ENCODE data around the gene MAFB.

The MAFB gene

DNA sequence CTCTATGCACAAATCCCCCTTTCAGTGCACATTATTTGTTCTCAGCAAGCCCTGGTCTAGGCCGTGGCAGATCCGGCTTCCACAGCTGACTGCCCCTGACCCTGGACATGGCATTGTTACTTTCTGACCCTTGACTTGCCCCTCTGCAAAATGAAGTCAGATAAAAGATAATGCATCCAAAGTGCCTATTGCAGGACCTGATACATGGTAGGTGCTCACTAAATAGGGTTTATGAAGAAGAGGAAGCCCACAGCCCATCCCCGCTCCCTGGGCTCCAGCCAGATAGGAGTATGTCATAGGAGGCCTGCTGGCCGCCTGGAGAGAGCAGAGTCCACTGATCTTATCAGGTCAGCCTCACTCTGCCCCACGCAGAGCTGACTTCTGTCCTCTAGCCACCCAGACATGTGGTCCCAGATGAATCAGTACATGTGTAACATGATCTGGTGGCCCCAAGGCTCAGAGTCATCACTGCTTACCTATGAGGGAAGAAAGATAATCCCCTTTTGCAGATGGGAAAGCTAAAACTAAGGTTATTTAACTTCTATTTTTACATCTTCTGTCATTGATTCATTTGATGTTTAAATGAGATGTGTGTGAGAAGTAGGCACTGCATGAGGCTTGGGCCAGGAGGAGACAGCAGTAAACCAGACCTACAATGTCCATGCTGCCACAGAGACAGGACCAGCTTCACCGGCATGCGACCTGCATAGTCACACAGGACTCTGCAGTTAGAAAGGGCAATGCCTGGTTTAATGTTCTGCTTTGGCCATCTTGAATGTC, 20.4 kb downstream of the MAFB start:
- TF ChIP-seq, protein P1, sequence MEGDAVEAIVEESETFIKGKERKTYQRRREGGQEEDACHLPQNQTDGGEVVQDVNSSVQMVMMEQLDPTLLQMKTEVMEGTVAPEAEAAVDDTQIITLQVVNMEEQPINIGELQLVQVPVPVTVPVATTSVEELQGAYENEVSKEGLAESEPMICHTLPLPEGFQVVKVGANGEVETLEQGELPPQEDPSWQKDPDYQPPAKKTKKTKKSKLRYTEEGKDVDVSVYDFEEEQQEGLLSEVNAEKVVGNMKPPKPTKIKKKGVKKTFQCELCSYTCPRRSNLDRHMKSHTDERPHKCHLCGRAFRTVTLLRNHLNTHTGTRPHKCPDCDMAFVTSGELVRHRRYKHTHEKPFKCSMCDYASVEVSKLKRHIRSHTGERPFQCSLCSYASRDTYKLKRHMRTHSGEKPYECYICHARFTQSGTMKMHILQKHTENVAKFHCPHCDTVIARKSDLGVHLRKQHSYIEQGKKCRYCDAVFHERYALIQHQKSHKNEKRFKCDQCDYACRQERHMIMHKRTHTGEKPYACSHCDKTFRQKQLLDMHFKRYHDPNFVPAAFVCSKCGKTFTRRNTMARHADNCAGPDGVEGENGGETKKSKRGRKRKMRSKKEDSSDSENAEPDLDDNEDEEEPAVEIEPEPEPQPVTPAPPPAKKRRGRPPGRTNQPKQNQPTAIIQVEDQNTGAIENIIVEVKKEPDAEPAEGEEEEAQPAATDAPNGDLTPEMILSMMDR (IDR thresholded peaks at IDR 0.05; ENCODE audit: insufficient read depth, missing control alignments): no peak
- DNase-seq (ENCODE audit: insufficient read length, low spot score) (no peak), FAIRE-seq (no peak)

DNA sequence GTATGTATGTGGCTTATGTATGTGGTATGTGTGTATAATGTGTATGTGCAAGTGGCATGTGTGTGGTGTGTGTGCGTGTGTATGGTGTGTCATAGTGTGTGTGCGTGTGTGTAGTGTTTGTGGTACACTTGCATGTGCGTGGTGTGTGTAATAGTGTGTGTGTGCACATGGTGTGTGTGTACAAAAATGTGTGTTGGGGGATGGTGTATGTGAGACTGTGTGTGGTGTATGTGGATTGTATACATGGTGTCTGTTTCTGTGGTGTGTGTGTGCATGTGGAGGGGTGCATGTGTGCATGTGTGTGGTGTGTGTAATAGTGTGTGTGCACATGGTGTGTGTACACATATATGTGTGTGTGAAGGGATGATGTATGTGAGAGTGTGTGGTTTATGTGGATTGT, 21.5 kb downstream of the MAFB start:
- DNase-seq (ENCODE audit: insufficient read length, low spot score): no peak
- FAIRE-seq: no peak
- TF ChIP-seq, protein P1 (IDR thresholded peaks at IDR 0.05; ENCODE audit: insufficient read depth, missing control alignments): no peak

DNA sequence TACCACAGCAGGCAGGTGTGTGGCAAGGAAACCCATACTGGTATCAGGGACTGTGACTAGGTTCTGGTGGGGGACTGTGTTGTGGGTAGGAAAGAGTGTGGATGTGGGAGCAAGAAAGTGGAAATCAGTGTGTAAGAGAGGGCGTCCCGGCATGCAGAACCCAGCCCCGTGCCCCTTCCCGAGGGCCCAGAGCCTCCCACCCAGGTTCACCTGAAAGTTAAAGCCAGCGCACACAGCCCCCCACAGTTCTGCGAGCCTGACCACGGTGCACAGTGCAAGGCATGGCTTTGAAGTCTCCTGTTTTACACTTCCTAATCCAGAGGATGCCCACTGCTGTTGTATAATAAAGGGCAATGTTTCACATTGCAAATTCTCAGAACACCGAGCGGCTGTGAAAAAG, 22.7 kb downstream of the MAFB start:
- DNase-seq (ENCODE audit: insufficient read length, low spot score) (no peak), FAIRE-seq (no peak)
- TF ChIP-seq, protein P1 (IDR thresholded peaks at IDR 0.05; ENCODE audit: insufficient read depth, missing control alignments): no peak

DNA sequence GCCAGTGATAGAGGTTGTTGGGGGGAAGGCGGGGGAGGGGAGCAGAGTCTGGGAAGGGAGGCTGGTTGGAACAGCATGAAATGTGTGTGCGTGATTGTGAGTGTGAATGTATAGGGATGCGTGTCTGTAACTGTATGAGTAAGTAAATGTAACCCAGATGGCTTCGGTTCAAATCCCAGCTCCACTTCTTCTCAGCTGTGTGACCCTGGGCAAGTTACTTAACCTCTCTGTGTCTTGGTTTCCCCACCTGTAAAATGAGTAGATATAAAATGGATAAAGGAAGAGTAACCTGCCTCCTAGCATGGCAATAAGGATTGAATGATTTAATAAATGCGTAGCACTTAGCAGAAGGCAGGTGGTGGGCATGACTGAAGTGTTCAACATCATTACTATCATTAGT, 24.1 kb downstream of the MAFB start:
- DNase-seq (ENCODE audit: insufficient read length, low spot score): no peak
- TF ChIP-seq, protein P1 (IDR thresholded peaks at IDR 0.05; ENCODE audit: insufficient read depth, missing control alignments): no peak
- FAIRE-seq: no peak

DNA sequence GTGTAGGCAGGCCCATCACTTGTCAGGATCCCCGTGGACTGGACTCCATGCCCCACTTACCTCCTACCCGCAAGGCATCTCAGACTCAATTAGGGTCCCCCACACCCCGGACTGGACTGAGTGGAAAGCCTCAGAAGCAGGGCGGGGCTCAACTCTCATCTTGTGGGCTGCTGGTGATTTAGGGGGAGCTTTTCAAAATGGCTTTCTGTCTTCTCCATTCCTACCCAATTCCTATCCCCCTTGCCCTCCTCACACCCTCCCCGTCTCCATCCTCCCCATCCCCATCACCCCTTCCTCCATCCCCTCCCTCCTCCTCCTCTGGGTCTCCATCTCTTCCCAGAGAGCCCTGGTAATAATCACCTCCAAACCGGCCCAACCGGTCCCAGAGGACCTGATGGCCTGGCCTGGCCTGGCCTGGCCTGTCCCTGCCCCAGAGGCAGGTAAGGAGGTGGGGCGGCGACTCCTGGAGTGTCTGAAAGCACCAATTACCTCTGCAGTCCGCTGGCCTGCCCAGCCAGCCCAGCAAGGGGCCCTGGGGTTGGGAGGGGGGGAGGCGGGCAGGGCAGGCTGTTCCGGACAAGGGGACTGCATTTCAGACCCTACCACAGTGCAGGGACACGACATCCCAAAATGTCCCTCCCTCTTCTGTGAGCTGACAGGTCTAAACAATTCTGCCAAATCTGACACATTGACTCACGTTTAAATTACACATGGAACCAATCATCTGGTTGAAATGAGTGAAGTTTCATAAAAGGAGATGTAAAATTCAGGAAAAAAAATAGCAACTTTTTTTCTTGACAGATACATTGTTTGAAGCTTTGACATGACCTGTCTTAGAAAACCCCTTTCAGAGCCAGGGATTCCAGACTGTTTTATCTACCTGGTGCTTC, 24.8 kb downstream of the MAFB start:
- DNase-seq (ENCODE audit: insufficient read length, low spot score) (no peak), FAIRE-seq (no peak)

DNA sequence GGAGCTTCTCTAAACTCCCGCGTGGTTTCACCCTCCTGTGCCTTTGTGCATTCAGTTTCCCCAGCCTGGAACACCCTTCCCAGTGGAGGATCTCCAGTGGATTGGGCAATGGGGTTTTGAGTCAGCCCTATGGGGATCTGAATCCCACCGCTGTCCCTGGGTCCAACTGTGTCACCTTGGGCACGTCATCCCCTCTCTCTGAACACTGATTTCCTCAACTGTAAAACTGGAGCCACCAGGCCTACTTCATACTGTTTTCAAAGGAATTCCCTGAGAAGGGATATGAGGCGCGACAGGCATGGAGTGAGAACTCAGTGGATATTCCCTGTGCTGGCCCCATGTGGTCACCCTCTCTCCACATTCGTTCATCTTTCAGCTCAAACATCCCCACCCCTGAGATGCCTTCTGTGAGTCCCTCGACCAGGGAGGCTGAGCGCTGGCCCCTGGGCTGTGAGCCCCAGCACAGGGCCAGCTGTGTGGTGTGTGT, 25.7 kb downstream of the MAFB start:
- TF ChIP-seq, protein P1 (IDR thresholded peaks at IDR 0.05; ENCODE audit: insufficient read depth, missing control alignments): no peak
- FAIRE-seq (no peak), DNase-seq (ENCODE audit: insufficient read length, low spot score) (no peak)

More for the DNA sequence above, 24.8 kb downstream of the MAFB start:
- TF ChIP-seq, protein P1 (IDR thresholded peaks at IDR 0.05; ENCODE audit: insufficient read depth, missing control alignments): no peak

All from D721Med (cell line).